Measurements from ENCODE around the gene SF3B5.
"Not testable (repeated sequence)": the region's sequence is repeated elsewhere in the genome, so short reads cannot be mapped to it uniquely, and the experiment has no call there.

The SF3B5 gene

GRCh38 chr6:144139817-144140216 is 44.4 kb upstream of the SF3B5 start:
- no peak overlapping the region for H3K27ac Mint-ChIP-seq
- no peak overlapping the region for H3K4me3 Mint-ChIP-seq
- no peaks in the 10 kb centered on the region for H3K4me1 Mint-ChIP-seq
- peaks cover 3% of the 10 kb centered on the region for H3K9me3 Mint-ChIP-seq
- TF ChIP-seq CTCF (IDR thresholded peaks at IDR 0.05; ENCODE audit: unreplicated experiment in 3 of 3), result no peak
- H3K27me3 Mint-ChIP-seq (ENCODE audit: low read depth), result peaks cover 7% of the 10 kb centered on the region
- H3K36me3 Mint-ChIP-seq (ENCODE audit: low read depth), result no peaks in the 10 kb centered on the region

- peaks cover 3% of the 10 kb centered on the region for H3K9me3 Mint-ChIP-seq
- H3K27me3 Mint-ChIP-seq (ENCODE audit: low read depth), result peaks cover 7% of the 10 kb centered on the region
- no peaks in the 10 kb centered on the region for H3K36me3 Mint-ChIP-seq (ENCODE audit: low read depth)
- H3K4me1 Mint-ChIP-seq, result no peaks in the 10 kb centered on the region
- no peak overlapping the region for H3K4me3 Mint-ChIP-seq
- TF ChIP-seq CTCF (IDR thresholded peaks at IDR 0.05; ENCODE audit: unreplicated experiment in 3 of 3), result no peak
- H3K27ac Mint-ChIP-seq, result no peak overlapping the region
These were observed 43.2 kb upstream of the SF3B5 start for GRCh38 chr6:144138542-144138941.

- H3K4me1 Mint-ChIP-seq, result no peaks in the 10 kb centered on the region
These were observed 39.4 kb upstream of the SF3B5 start for GRCh38 chr6:144134737-144135136.

GRCh38 chr6:144134176-144134575 is 38.8 kb upstream of the SF3B5 start:
- Mint-ChIP-seq H3K4me3 (no peak overlapping the region), H3K4me1 (no peaks in the 10 kb centered on the region), H3K9me3 (no peaks in the 10 kb centered on the region), H3K27ac (no peak overlapping the region), H3K36me3 (ENCODE audit: low read depth) (no peaks in the 10 kb centered on the region), H3K27me3 (ENCODE audit: low read depth) (peaks cover 7% of the 10 kb centered on the region)
- no peak for TF ChIP-seq CTCF (IDR thresholded peaks at IDR 0.05; ENCODE audit: unreplicated experiment in 3 of 3)

More at GRCh38 chr6:144134737-144135136, 39.4 kb upstream of the SF3B5 start:
- Mint-ChIP-seq H3K27ac (no peak overlapping the region), H3K4me3 (no peak overlapping the region), H3K9me3 (no peaks in the 10 kb centered on the region), H3K27me3 (ENCODE audit: low read depth) (peaks cover 7% of the 10 kb centered on the region), H3K36me3 (ENCODE audit: low read depth) (no peaks in the 10 kb centered on the region)
- TF ChIP-seq CTCF (IDR thresholded peaks at IDR 0.05; ENCODE audit: unreplicated experiment in 3 of 3), result no peak

- TF ChIP-seq CTCF (IDR thresholded peaks at IDR 0.05; ENCODE audit: unreplicated experiment in 3 of 3), result no peak
- Mint-ChIP-seq H3K9me3 (no peaks in the 10 kb centered on the region), H3K27me3 (ENCODE audit: low read depth) (peaks cover 7% of the 10 kb centered on the region), H3K4me3 (no peak overlapping the region), H3K4me1 (no peaks in the 10 kb centered on the region), H3K36me3 (ENCODE audit: low read depth) (no peaks in the 10 kb centered on the region), H3K27ac (no peak overlapping the region)
These were observed 38.0 kb upstream of the SF3B5 start for GRCh38 chr6:144133225-144133821.

- H3K4me1 Mint-ChIP-seq; H3K4me3 Mint-ChIP-seq; H3K36me3 Mint-ChIP-seq (ENCODE audit: low read depth): not testable (repeated sequence)
These were observed 36.9 kb upstream of the SF3B5 start for GRCh38 chr6:144132167-144132690.

More at GRCh38 chr6:144132167-144132690, 36.9 kb upstream of the SF3B5 start:
- H3K9me3 Mint-ChIP-seq; H3K27me3 Mint-ChIP-seq (ENCODE audit: low read depth); H3K27ac Mint-ChIP-seq: not testable (repeated sequence)
